NCI-H2029 (cell line): ENCODE data around the gene TPD52L1.
A peak's percentile ranks its signal among the peaks of the same experiment; 100 is the strongest.
"Not testable (repeated sequence)": the region's sequence is repeated elsewhere in the genome, so short reads cannot be mapped to it uniquely, and the experiment has no call there.

ENCODE experiments used
- DNase-seq: peaks from one replicate; lab custom pipeline; 2025; lab: John Stamatoyannopoulos, UW

Gene TPD52L1

DNA sequence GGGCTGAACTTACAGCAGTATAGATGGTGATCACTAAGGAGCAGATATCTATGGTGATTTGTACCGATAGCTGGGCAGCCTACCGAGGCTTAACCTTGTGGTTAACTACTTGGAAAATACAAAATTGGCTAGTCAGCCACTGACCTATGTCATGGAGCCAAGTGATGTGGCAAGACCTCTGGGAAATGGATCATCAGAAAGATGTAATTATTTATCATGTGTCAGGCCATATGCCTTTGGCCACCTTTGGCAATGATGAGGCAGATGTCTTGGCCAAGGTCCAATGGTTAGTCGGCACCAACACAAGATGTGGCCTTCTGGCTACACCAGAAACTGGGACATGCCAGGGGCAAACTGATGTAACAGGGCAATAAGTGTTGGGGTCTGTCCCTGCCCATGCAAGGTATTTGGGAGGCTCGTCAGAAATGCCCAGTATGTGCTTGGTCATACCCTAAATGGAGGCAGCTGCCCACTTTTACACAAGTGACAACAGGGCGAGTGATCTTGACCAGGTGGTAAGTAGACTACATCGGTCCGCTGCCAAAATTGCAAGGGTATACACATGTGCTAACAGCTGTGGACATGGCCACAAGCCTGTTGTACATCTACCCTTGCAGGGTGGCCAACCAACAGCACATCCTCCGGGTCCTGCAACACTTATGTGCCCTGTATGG is 118.0 kb downstream of the TPD52L1 start:
- no peak for DNase-seq

DNA sequence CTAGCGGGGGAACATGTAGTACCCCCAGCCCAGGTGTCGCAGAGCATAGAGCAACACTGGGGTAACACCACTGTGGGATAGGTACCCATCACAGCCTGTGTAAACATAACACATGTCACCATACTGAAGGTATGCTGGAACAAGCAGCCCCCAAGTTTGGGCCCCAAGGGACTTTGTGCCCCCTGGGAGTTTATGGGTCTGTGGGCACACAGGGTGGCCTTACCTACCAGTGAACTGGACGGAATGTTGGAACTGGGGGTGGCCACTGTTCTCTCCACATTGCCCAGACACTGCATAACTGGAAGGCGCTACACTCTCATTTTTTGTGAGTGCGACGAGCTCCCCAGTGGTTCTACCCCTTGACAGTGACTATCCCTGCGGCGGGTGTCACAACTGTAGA is 119.7 kb downstream of the TPD52L1 start:
- no peak for DNase-seq

DNA sequence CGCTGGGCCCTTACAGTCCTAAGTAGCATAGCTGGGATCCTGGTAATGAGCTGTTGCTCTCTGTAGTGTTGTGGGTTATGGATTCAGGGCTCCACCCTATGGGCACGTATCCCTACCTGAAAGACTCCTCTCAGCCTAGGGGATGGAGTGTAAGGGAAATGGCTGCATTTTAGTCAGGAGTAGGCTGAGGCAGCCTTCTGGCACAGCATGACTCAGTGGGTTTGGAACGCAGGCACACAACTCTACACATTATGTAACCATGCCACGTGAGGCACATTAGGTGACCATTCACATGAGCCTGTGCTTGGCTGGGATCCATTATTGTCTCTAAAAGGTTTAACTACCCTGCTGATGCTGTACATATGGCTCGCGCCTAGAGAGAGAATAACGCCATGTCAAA is 120.4 kb downstream of the TPD52L1 start:
- DNase-seq: peak; percentile 56

DNA sequence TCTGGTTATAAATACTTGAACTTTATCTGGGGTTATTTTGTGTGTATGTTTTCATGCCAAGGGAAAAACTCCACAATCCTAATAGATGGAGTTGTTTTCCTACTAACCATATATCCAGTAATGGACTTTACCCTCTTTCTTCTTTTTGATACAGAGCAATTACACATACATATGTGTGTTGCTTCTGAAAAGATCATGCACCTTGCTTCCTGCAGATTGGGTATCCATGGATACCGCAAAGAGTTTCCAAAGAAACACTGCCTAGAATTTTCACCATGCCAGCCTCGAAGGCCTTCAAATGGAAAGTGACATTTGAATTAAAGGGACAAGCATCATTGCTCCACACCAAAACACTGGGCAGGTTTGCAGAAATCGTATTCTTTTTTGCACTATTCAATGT is 121.4 kb downstream of the TPD52L1 start:
- no peak for DNase-seq

DNA sequence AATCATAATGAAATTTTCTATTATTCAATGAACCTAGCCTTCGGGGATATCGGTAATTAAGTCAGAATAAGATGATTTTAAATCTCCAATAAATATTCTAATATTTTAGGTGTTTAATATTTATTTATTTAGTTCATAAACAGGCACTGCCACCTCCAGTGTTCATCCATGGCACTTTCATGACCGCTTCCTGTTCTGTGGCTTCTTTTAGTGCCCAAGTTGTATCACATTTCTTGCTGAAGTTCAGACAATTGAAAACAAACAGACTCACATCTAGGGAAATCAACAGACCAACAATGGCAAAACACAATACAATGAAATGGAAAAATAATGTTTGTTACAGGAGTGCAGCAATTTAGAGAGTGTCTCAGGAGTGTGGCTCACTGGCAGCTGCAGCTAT is 122.2 kb downstream of the TPD52L1 start:
- DNase-seq: no peak

DNA sequence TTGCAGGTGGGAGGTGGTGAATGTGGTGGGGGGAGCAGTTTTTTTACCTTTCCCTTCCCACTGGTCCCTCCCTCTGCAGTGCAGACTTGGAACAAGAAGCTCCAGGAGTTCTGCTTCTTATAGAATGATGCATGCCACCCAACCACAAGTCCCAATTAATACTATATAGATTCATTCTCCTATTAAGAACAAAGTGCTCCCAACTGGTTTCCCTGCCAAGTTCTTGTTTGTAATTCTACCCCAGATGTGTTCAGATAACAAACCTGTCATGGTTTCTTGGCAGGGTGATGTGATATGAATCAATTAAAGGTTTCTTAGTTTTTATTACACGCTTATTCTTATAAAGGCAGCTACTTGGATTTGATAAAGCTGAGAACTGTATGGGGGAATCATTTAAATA is 124.3 kb downstream of the TPD52L1 start:
- no peak for DNase-seq

DNA sequence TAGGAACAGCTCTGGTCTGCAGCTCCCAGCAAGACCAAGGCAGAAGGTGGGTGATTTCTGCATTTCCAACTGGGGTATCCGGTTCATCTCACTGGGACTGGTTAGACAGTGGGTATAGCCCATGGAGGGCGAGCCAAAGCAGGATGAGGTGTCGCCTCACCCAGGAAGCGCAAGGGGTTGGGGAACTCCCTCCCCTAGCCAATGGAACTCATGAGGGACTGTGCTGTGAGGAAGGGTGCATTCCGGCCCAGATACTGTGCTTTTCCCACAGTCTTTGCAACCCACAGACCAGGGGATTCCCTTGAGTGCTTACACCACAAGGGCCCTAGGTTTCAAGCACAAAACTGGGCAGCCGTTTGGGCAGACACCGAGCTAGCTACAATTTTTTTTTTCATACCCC is 126.4 kb downstream of the TPD52L1 start:
- DNase-seq: no peak

DNA sequence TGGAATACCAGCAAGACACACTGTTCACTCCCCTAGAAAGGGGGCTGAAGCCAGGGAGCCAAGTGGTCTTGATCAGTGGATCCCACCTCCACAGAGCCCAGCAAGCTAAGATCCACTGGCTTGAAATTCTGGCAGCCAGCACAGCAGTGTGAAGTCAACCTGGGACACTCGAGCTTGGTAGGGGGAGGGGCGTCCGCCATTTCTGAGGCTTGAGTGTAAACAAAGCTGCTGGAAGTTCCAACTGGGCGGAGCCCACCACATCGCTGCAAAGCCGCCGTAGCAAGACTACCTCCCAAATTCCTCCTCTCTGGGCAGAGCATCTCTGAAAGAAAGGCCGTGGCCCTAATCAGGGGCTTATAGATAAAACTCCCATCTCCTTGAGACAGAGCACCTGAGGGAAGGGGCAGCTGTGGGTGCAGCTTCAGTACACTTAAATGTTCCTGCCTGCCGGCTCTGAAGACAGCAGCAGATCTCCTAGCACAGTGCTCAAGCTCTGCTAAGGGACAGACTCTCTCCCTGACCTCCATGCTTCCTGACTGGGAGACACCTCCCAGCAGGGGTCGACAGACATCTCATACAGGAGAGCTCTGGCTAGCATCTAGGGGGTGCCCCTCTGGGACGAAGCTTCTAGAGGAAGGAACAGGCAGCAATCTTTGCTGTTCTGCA is 126.9 kb downstream of the TPD52L1 start:
- DNase-seq: not testable (repeated sequence)

DNA sequence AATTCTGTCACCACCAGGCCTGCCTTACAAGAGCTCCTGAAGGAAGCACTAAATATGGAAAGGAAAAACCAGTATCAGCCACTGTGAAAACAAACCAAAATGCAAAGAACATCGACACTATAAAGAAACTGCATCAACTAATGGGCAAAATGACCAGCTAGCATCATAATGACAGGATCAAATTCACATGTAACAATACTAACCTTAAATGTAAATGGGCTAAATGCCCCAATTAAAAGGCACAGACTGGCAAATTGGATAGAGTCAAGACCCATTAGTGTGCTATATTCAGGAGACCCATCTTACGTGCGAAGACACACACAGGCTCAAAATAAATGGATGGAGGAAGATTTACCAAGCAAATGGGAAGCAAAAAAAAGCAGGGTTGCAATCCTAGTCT is 128.9 kb downstream of the TPD52L1 start:
- not testable (repeated sequence) for DNase-seq

DNA sequence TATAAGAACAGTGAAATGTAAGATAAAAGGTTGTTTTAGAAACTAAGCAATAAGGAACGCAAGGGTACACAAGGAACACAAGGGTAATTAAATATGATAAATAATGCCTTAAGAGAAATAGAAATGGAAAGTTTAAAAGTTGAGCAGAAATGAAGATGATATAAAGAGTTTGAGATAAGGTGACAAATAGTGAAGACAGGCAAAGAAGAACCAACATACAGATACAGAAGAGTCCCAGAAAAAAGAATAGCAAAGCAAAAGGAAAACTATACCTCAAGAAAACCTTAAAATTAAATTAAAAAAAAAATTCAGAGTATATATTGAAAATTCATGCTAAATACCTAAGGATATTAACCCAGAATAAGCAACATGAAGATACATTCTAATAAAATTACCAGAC is 131.8 kb downstream of the TPD52L1 start:
- DNase-seq: no peak

DNA sequence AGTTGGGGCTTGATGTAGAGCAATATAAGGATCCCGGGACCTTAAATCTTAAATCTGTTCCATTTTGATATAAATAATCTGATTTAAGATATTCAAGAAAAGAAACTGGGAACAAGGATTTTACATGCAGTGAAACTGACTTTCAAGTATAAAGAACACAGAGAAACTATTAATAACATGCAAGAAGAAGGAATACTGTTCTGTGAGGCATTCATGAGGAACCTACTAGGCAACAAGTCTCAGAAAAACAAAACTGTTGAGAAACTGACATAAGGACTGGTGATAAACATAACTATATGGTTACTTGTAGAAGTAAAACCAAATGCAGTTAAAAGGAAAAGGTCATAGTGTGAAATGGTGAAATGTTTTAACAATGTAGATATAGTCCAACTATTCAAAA is 132.4 kb downstream of the TPD52L1 start:
- no peak for DNase-seq

DNA sequence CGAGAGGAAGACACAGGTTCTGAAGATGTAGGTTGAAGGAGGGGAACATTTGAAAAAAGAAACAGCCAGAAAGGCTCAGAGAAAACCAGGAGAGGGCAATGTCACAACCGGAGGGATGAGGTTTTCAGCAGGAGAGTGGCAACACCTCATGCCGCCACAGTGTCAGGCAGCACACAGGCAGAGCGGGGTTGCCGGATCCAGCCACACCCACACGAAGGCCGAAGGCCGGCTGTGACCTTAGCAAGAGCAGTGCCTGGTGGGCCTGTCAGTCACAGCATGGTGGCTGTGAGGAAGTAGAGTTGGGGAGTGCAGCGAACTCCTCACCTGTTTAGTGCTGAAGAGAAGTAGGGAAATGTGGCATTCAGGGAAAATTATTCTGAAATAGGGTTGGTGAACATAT is 134.1 kb downstream of the TPD52L1 start:
- DNase-seq: no peak

DNA sequence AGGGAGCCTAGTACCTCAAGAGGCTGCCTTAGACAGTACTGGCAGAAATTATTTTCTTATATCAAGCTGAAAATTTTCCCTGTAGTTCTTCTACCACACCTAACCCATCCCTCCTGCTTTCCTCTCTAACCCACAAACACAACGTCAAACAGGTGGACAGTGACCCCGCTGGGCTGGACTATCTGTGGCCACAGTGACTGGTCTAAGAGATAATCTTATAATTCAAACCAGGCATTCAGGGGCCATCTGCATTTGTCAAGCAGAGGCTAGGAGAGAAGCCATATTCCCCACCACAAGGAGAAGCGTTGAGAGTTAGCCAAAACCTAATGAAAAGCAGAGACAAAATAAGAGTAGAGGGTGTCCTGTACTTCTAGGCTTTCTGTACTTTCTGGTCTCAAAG is 140.0 kb downstream of the TPD52L1 start:
- no peak for DNase-seq

DNA sequence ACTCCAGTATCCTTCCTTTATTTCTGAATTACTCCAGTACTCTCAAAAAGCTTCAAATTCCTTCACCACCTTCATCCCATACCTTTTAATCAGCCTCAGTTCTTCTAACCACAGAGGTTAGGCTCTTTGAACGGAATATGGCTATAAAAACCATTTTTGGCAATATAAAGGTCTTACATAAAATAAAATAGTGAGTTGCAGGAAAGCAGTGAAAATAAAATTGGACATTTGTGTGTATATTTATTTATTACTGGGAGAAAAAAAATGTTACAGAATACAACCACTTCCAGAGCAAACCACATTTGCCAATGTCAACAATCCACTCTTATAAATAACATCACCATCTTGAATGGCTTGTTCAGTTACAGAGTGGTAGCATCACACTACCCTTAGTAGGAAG is 140.5 kb downstream of the TPD52L1 start:
- peak; percentile 34 for DNase-seq

DNA sequence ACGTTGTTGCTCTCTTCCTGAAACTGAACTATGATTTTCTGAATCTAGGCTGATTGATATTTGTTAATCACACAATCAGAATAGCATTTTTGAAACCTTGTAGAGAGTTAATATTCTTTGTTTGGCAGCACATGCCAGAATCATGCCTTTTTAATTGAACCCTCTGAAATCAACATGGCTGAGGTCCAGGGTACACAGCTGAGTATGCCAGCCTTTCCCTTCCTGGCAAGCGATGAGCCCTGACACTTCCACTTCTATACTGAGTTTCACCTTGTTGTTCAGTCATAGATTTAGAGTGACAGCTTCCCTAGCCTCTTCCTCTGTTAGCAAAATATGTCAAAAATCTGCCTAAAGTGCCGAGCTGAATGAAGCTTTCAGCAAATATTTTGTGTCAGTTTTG is 141.4 kb downstream of the TPD52L1 start:
- peak; percentile 74 for DNase-seq

DNA sequence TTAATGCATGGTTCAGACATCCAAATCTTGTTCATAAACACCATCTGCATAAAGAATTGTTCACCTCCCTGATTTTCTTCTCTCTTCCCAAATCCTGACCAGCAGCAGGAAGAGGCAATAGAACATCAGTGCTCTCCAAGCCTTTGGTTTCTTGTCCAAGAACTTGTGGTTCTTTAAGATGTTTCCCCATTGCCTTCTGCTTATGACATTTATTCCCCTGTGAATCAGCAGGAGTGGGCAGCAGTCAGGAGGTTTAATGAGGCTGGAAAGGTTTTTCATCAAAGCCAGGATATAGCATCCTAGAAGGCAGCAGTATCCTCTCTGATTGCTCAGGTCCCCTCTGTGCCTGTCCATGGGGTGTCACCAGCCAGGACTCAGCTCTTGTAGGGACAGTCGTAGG is 142.9 kb downstream of the TPD52L1 start:
- no peak for DNase-seq

DNA sequence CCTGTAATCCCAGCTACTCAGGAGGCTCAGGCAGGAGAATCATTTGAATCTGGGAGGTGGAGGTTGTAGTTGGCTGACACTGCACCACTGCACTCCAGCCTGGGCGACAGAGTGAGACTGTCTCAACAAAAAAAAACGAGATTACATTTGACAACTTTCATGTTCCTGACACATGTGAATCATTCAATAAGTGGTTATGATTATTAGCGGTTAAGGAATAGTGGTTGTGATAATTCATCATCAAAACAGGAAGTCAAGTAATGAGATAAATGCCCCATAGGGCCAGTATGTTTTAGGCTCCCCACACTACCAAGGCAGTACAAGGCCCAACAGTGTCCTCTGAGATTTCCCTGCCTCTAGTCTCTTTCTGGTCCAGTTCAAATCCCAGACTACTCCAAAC is 145.7 kb downstream of the TPD52L1 start:
- no peak for DNase-seq

DNA sequence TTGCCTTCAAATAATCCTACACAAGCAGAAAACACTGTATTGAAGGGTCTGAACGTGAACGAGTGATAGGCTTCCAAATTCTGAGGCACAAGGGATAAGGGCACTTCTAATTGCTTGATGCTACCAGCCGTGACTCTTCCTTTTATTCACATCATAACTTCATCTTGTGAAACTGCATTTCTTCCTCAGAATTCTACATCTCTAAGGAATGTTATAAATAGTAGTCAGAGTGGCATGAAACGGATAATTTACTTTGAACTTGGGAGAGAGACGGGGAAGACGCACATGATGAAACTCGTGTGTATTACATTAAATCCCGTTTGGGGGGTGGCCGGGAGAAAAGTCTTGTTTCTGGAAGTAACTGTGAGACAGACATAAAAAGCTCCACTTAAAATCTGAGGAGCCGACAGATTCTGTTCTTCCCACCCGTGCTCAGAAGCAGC is 147.4 kb downstream of the TPD52L1 start:
- DNase-seq: no peak

DNA sequence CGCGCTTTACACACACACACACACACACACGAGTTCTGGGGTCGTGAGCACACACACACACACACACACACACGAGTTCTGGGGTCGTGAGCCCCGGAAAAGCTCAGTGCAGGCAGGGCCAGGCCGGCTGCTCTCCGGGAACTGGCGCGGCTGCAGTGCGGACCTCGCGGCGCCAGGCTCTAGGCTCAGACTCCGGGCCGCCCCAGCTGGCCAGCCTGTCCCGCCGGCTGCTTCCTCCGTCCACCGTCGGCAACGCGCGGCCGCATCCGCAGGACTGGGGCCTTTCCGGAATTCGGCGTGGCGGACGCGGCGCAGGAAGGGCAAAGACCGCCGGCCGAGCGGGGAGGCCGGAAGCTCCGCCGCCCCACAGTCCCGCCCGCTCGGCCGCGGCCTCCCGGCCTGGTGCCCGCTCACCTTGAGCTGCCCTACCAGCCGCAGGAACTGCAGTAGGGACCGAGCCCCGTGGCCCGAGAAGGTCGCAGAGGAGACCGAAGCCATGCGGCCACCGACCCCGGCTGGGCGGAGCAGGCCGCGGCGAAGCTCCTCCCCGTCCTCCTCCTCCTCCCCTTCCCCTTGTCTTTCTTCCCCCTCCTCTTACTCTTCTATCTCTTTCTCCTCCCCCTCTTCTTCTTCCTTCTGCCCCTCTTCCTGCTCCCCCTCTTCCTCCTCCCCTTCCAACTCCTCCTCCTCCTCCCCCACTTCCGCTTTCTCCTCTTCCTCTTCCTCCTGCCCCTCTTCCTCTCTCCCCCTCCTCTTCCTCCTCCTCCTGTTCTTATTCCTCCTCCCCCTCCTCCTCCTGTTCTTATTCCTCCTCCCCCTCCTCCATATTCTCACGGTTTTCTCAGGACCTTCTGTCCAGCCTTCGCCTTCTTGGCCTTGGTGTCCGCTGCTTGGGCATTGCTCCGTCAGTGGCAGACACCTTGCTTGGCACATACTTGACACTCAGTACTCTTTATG is 148.1 kb downstream of the TPD52L1 start, which contains the start of gene HDDC2:
Gene HDDC2 (minus strand): TSS at position 533 of the 957 bp plus-strand sequence. CDS start 35 bp downstream, at position 498.
- peak; percentile 77 for DNase-seq

DNA sequence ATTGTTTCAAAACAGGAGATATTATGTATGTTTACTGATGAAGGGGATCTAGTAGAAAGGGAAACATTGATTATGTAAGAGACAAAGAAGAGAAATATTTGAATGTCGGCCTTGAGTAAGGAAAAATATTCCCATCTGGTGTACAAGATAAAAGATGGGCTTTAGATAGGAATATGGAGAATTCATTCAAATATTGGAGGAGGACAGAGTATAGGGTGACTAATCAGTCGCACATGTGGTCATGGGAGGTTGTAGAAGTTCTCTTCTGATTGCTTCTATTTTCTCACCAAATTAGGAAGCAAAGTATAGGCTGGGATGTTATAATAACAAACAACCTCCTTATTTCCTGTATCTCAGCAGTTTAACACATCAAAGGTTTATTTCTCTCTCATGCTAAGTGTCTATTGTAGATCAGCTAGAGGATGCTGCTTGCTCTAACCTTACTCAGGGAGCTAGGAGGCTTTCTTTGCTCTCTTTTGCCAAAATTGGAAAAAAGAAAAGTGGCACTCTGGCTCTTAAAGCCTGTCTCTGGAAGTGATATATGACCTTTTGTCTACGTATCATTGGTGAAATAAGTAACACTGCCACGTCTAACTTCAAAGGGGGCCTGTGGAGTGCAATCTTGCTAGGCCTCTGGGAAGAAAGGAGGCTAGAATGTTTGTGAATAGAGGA is 149.4 kb downstream of the TPD52L1 start:
- no peak for DNase-seq

DNA sequence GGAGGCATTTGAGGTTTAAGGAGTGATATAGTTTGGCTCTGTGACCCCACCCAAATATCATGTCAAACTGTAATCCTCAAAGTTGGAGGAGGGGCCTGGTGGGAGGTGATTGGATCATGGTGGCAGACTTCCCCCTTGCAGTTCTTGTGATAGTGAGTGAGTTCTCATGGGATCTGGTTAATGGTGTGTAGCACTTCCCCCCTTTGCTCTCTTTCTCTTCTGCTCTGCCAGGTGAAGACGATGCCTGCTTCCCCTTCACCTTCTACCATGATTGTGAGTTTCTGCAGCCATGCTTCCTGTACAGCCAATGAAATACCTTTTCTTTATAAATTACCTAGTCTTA is 149.9 kb downstream of the TPD52L1 start:
- DNase-seq: no peak

DNA sequence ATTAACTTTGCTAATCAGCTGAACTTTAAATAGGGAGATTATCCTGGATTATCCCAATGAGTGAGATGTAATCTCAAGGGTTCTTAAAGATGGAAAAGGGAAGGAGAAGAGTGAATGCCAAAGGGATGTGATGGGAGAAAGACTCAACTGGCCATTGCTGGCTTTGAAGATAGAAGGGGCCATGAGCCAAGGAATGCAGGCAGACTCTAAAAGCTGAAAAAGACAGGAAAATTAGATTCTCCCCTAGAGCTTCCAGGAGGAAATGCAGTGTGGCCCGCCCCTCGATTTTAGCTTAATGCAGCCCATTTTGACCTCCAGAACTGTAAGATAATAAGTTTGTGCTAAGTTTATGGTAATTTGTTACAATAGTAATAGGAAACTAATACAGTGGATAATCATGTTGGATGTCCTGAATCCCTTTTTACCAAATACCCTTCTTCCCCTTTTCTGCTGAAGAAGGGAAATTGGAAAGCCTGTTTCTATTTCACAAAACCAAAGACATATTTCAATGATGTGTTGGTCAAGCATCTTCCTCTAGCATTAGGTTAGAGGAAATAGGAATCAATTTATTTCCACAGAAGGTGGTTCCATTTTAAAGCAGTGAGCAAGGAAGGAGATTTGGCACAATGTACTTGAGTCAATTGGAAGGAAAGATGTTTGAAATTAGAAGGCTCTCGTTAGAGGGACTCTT is 151.5 kb downstream of the TPD52L1 start:
- no peak for DNase-seq
